HG03175 (cell line): Measurements from ENCODE around the gene ETV5.

ENCODE experiments used
- ATAC-seq: cut with Tn5 transposase; IDR thresholded peaks from one replicate; pipeline ENCODE4 v1.9.1; 2021; ENCODE audit warnings: mild to moderate bottlenecking, moderate library complexity; ENCODE audit not compliant: unreplicated experiment

The ETV5 gene

GRCh38 chr3:186070133-186070532 is 38.8 kb downstream of the ETV5 start:
- no peak for ATAC-seq

- ATAC-seq: no peak
Observed at GRCh38 chr3:186069199-186069598, 39.7 kb downstream of the ETV5 start.

GRCh38 chr3:186068243-186068552 is 40.7 kb downstream of the ETV5 start:
- no peak for ATAC-seq

DNA sequence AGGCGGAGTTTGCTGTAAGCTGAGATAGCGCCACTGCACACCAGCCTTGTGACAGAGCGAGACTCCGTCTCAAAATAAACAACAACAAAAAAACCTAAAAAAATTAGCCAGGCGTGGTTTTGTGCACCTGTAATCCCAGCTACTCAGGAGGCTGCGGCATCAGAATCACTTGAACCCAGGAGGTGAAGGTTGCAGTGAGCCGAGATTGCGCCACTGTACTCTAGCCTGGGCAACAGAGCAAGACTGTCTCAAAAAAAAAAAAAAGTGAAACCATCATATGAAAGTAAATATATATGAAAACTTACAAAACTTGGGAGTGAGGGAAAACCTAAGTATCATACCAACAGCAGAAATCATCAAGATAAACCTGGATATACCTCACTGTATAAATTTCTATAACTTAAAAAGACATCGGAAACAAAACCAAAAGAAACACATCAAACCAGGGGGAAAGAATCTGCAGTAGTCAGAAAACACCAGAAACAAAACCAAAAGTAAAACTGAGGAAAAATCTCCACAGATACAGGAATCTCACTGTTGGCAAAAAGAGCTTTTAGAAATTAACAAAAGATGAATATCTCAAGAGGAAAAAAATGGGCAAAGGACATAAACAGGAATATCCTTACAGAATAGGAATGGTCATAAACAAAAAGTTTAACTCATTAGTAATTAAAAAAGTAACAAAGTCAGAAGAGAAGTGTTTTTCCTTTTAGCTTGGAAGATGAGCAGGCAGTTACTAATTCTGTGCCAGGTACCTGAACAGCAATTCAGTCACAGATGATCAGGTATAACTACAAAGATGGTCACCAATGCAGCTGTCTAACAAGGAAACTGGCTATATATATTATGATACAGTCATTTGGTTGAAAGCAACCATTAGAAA is 41.3 kb downstream of the ETV5 start:
- ATAC-seq: peak; percentile 44

GRCh38 chr3:186060222-186060621 is 48.7 kb downstream of the ETV5 start:
- ATAC-seq: no peak

GRCh38 chr3:186059192-186059591 is 49.7 kb downstream of the ETV5 start:
- ATAC-seq: no peak

- ATAC-seq: no peak
Observed at GRCh38 chr3:186058225-186058624, 50.7 kb downstream of the ETV5 start.

DNA sequence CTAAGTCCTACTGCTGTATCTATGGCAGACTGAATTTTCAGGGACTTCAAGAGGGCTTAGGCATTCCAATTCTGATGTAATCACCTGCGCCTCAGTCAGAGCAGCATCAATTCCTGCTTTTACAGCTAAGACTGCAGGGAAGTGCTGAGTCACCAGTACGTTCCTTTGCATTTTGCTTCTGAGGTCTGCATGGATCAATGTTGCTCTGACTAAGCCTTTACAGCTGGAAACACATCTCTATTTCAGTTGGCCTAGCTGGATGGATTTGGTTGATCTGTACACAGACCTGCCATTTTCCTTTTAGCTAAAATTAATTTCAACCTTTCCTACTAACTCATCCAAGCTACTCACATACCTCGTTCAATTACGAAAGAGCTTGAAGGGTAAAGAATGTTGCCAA is 51.3 kb downstream of the ETV5 start:
- ATAC-seq: no peak

DNA sequence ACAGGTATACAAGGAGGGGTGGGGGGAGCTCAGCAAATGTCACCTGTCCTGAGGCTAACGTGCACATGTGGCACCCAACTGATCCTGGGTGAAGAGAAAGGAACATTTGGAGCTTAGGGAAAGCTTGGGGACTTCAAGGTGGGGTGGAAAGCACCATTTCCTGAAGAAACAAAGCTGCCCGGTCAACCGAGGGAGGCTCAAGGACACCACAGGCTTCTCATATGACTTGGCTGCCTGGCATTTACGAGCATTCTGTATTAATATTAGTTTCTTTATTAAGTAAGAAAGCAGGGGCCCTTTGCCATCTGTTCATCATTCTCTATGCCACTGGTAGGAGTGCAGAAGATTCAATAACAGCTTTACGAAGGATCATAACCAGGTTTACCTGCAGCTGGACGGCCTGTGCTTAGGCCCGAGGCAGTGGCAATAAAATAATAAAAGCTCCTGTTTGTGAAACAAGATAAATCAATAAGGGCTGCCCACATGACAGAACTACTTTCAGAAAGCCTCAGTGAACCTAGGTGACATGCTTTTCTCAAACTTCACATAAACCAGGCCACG is 54.0 kb downstream of the ETV5 start:
- no peak for ATAC-seq

GRCh38 chr3:186053954-186054791 is 54.7 kb downstream of the ETV5 start:
- ATAC-seq: no peak

DNA sequence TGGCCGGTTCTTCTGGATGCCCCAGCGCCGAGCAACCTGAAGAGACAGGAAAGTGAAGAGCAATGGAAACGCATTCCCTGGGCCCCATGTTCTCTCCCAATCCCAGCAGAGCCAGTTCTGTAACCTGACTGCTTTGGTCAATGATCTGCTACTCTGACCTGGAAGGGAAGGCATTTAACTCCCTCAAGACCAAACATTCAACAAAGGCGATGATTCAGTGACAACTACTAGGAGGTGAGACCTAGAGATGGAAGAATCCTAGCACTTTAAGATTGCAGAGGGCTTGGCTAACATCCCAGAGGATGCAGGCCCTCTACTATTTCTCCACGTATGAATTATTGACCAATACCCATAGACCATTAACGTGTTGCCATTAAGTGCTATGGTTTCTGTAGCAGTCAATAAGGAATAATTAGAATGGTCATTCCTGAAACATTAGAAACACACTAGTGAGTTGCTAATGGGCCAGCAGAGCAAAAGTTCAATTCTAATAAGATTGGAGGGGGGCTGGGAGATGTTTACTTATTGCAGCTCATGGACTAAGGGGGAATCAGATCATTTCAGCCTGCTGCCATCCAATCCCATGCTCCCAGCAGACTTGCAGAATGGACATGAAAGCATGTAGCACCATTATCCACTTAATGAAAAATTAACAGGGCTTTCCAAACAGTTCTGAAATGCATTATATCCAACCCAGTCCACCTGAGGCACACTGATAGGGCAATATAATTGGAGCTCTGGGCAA is 56.6 kb downstream of the ETV5 start:
- no peak for ATAC-seq

- no peak for ATAC-seq
Observed at GRCh38 chr3:186049001-186049400, 59.9 kb downstream of the ETV5 start.

DNA sequence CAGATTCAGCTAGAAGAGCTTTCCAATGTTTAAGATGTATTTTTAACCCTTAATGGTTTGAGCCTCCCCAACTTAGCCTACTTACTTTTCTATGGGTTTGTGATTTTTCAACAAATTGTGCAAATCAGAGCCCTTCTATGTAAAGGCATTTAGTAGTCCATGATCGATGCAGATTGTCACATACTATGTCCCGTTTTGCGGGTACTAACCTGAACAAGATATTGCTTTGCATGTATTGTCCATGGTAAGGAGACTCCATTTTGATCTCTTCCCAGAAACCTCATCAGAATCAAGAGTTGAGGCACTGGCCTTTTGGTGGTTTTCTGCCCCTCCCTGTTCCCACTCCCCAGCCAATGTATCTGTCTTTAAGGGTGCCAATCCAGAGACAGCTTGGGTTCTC is 60.8 kb downstream of the ETV5 start:
- ATAC-seq: no peak

GRCh38 chr3:186046838-186047237 is 62.1 kb downstream of the ETV5 start:
- no peak for ATAC-seq

- no peak for ATAC-seq
Observed at GRCh38 chr3:186044968-186045367, 63.9 kb downstream of the ETV5 start.

DNA sequence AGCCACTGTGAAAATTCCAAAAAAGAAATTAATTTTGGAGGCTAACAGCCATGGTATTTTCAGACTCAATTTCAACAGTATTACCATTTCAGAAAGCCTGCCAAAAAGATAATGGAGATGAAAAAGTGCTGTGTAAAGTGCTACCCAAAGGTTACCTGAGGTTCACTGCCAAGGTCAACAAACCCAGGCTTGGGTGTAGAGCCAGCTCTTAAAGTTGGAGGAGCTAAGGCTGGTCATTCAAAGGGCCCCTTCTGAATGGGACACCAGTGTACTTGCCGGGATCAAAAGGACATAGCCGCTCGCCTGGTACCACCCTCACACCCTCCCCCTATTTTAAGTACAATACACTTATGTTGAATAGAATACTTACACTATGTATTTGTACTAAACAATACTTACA is 64.5 kb downstream of the ETV5 start:
- no peak for ATAC-seq

GRCh38 chr3:186042521-186043202 is 66.2 kb downstream of the ETV5 start:
- ATAC-seq: no peak

DNA sequence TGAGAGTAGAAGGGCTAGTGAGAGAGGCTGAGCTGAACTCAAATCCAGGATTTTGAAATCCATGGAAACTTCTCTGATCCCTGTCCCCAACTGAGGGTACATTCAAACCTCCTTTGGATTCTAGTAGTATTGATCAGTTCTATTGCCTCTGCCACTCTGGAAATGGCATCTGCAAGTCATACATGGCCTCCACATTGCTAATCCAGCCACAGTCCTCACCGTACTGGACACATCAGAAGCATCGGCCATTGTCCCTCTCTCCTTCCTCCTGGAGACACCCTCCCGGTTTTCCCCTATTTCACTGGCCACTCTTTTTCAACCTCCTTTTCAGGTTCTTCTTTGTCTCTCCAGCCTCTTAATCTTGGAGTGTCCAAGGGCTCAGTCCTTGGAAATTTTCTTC is 66.9 kb downstream of the ETV5 start:
- no peak for ATAC-seq

- no peak for ATAC-seq
Observed at GRCh38 chr3:186038360-186038759, 70.5 kb downstream of the ETV5 start.

DNA sequence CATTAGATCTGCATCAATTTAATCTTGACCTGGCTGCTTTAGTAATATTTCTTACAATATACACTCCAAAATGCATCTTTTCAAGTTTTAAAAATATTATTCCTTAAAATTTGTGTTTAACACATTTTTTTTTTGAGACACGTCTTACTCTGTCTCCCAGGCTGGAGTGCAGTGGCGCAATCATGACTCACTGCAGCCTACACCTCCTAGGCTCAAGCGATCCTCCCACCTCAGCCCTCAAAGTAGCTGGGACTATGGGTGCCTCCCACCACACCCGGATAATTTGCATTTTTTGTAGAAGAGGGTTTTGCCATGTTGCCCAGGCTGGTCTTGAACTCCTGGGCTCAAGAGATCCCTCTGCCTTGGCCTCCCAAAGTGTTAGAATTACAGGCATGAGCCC is 73.6 kb downstream of the ETV5 start:
- ATAC-seq: no peak

DNA sequence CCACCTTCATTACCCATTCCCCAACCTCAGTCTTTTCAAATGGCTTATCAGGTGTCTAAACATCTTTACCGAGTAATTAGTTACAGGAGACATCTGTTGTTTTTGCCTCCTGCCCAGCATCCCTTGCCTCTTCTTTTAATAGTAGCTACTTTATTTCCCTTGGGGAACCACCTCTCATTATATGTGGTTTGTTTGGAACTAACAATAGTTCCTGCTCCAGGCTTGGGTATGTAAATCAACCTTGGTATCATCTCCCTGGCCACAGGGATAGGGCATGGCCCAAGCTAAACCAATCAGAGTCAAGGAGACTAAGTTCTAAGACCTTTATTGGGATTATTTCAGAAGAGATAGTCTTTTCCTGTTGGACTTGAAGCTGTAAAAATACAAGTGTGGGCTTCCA is 76.6 kb downstream of the ETV5 start:
- no peak for ATAC-seq
